ENCODE results near the gene DUOXA1.

GRCh38 chr15:45099549-45100165 lies 30.0 kb downstream of the DUOXA1 start:
- no peak for TF ChIP-seq HOXA7 (CRISPR knock-in tag; IDR thresholded peaks at IDR 0.05; ENCODE audit: borderline replicate concordance)
- no peak for TF ChIP-seq CTCF (tag by site-specific recombination; IDR thresholded peaks at IDR 0.05)
- no peak for TF ChIP-seq MZF1 (tag by site-specific recombination; IDR thresholded peaks at IDR 0.05; ENCODE audit: borderline replicate concordance)
- TF ChIP-seq ZBTB26 (tag by site-specific recombination; optimal IDR thresholded peaks at IDR 0.05) = no peak
- no peak for TF ChIP-seq ZNF16 (tag by site-specific recombination; IDR thresholded peaks at IDR 0.05; ENCODE audit: low read depth)
- TF ChIP-seq ZBTB21 (tag by site-specific recombination; IDR thresholded peaks at IDR 0.05) = no peak
- no peak for TF ChIP-seq ZBTB49 (tag by site-specific recombination; IDR thresholded peaks at IDR 0.05; ENCODE audit: low read depth)
- TF ChIP-seq ZNF274 (IDR thresholded peaks at IDR 0.05; ENCODE audit: low read length) = no peak
- TF ChIP-seq ZNF274 (tag by site-specific recombination; IDR thresholded peaks at IDR 0.05; ENCODE audit: borderline replicate concordance) = no peak
- no peak for TF ChIP-seq ZNF24 (tag by site-specific recombination; IDR thresholded peaks at IDR 0.05)
- TF ChIP-seq ZNF677 (tag by site-specific recombination; IDR thresholded peaks at IDR 0.05) = no peak
- no peak for TF ChIP-seq PATZ1 (tag by site-specific recombination; IDR thresholded peaks at IDR 0.05)
- no peak for TF ChIP-seq ZNF266 (tag by site-specific recombination; IDR thresholded peaks at IDR 0.05; ENCODE audit: low read depth)

Data from HEK293 (cell line).